Keratinocyte (primary cell): ENCODE data around the gene FAM241A. TPM values are rescaled to one million over a fixed set of nuclear protein-coding genes. Genes with fewer than 3 reads are reported as not detected.

ENCODE experiments used
- DNase-seq: peaks from one replicate; pipeline ENCODE4 v3.0.0-alpha.2; 2011; ENCODE audit warnings: low read depth, missing footprints, low spot score
- FAIRE-seq: peaks from 2 replicates; lab custom pipeline; 2011; peaks lifted over from hg19 to GRCh38; lab: Jason Lieb, UNC
- H2AFZ ChIP-seq: 2 replicates; pipeline ENCODE4 v1.6.0; 2012; ENCODE audit warnings: low read length, control low read depth, inconsistent platforms; ENCODE audit not compliant: control insufficient read depth
- H3K27ac ChIP-seq: 2 replicates; pipeline ENCODE4 v1.5.1; 2011; ENCODE audit warnings: low read length; ENCODE audit not compliant: control insufficient read depth, insufficient read depth
- H3K27me3 ChIP-seq: 3 replicates; pipeline ENCODE4 v1.6.0; 2011; ENCODE audit warnings: low read length; ENCODE audit not compliant: control insufficient read depth, insufficient read depth; ENCODE audit errors: extremely low read depth
- H3K36me3 ChIP-seq, 2 experiments: 2 replicates in 1 of 2; 3 replicates in 1 of 2; pipeline ENCODE4 v1.5.1; 2011; ENCODE audit warnings: low read length in 2 of 2, mild to moderate bottlenecking in 1 of 2; ENCODE audit not compliant: control insufficient read depth in 2 of 2, insufficient read depth in 2 of 2; ENCODE audit errors: extremely low read depth in 1 of 2
- H3K4me1 ChIP-seq: 3 replicates; pipeline ENCODE4 v1.5.1; 2011; ENCODE audit warnings: low read length; ENCODE audit not compliant: control insufficient read depth, insufficient read depth; ENCODE audit errors: extremely low read depth
- H3K4me2 ChIP-seq: 3 replicates; pipeline ENCODE4 v1.6.0; 2011; ENCODE audit warnings: low read depth, low read length; ENCODE audit not compliant: control insufficient read depth, insufficient read depth; ENCODE audit errors: extremely low read depth
- H3K4me3 ChIP-seq, 3 experiments: fragments of 200-600 bp in 1 of 3; sonication (generic) in 1 of 3; 2 replicates in 2 of 3; 3 replicates in 1 of 3; pipeline ENCODE4 v1.5.1; 2011 to 2016; ENCODE audit warnings: low read length in 3 of 3, mild to moderate bottlenecking in 3 of 3, control low read depth in 2 of 3, inconsistent platforms in 1 of 3, low read depth in 1 of 3, mixed read lengths in 1 of 3, mixed run types in 1 of 3, moderate library complexity in 1 of 3; ENCODE audit not compliant: control insufficient read depth in 2 of 3, insufficient read depth in 2 of 3; ENCODE audit errors: extremely low read depth in 1 of 3
- H3K79me2 ChIP-seq: 2 replicates; pipeline ENCODE4 v1.6.0; 2012; ENCODE audit warnings: low read length; ENCODE audit not compliant: control insufficient read depth, insufficient read depth
- H3K9ac ChIP-seq: 3 replicates; pipeline ENCODE4 v1.6.0; 2011; ENCODE audit warnings: low read length; ENCODE audit not compliant: control insufficient read depth, insufficient read depth; ENCODE audit errors: extremely low read depth
- H3K9me1 ChIP-seq: 3 replicates; pipeline ENCODE4 v1.6.0; 2011; ENCODE audit warnings: low read length; ENCODE audit not compliant: control insufficient read depth, insufficient read depth; ENCODE audit errors: extremely low read depth
- H3K9me3 ChIP-seq: 2 replicates; pipeline ENCODE4 v1.5.1; 2012; ENCODE audit warnings: low read depth, low read length; ENCODE audit not compliant: control insufficient read depth
- H4K20me1 ChIP-seq: 3 replicates; pipeline ENCODE4 v1.6.0; 2011; ENCODE audit warnings: low read length; ENCODE audit not compliant: control insufficient read depth, insufficient read depth; ENCODE audit errors: extremely low read depth
- CTCF ChIP-seq, 3 experiments: IDR thresholded peaks in 1 of 3; conservative IDR thresholded peaks in 1 of 3; optimal IDR thresholded peaks in 1 of 3; 2 replicates in 2 of 3; 3 replicates in 1 of 3; pipeline versions ENCODE3 to v1.5.1; 2011; ENCODE audit warnings: low read length in 3 of 3, mild to moderate bottlenecking in 3 of 3, moderate library complexity in 2 of 3, control low read depth in 1 of 3, inconsistent platforms in 1 of 3; ENCODE audit not compliant: insufficient read depth in 2 of 3; ENCODE audit errors: extremely low read depth in 1 of 3
- EZH2 ChIP-seq: IDR thresholded peaks from one replicate; pipeline ENCODE4 v1.6.1; 2012; ENCODE audit warnings: inconsistent platforms, mild to moderate bottlenecking, low read length, moderate library complexity
- dilution Hi-C: fragments of 300-500 bp; cut with MboI; formaldehyde crosslinking; loops from one replicate; pipeline ENCODE4 v1.7.0; 2020; ENCODE audit warnings: low sequenced_read_pairs; ENCODE audit not compliant: extremely low pct_ligation_motif_present
- polyA plus RNA-seq, 5 experiments: library from polyadenylated mRNA; depleted of rRNA in 3 of 5; stranded (reverse) in 3 of 5; stranded (forward) in 1 of 5; unstranded in 1 of 5; fragments of >200 nt; gene quantifications; 1 replicate in 1 of 5; 2 replicates in 3 of 5; 3 replicates in 1 of 5; pipeline versions ENCODE4 v1.2.1 to v1.2.3, GENCODE V29; 2011 to 2012; ENCODE audit warnings: missing spikeins in 2 of 5, low read depth in 1 of 5, low replicate concordance in 1 of 5

FAM241A gene
- polyA plus RNA-seq, 1 donor (not counting 4 experiments of a cell fraction or from before 2014, with no cell fraction given), result 2.9 TPM

- Histone ChIP-seq H3K79me2 (no peaks in the 10 kb centered on the region), H4K20me1 (no peaks in the 10 kb centered on the region), H3K9ac (no peak overlapping the region), H3K36me3 (no peaks in the 10 kb centered on the region), H2AFZ (no peak overlapping the region), H3K4me3 (no peak overlapping the region), H3K9me3 (no peaks in the 10 kb centered on the region), H3K27me3 (no peaks in the 10 kb centered on the region), H3K27ac (no peak overlapping the region), H3K9me1 (no peaks in the 10 kb centered on the region), H3K4me1 (no peaks in the 10 kb centered on the region), H3K4me2 (no peak overlapping the region)
- dilution Hi-C loops, result no loop called here
- TF ChIP-seq CTCF (optimal IDR thresholded peaks at IDR 0.05 in 1 of 3, IDR thresholded peaks at IDR 0.05 in 1 of 3, conservative IDR thresholded peaks at IDR 0.05 in 1 of 3; ENCODE audit: extremely low read depth in 1 of 3, insufficient read depth in 2 of 3, low read length in 3 of 3) (no peak), EZH2 (no peak)
- FAIRE-seq, result no peak
- no peak for DNase-seq
Measured at GRCh38 chr4:112196461-112196860, 51.2 kb downstream of the FAM241A start.

DNA sequence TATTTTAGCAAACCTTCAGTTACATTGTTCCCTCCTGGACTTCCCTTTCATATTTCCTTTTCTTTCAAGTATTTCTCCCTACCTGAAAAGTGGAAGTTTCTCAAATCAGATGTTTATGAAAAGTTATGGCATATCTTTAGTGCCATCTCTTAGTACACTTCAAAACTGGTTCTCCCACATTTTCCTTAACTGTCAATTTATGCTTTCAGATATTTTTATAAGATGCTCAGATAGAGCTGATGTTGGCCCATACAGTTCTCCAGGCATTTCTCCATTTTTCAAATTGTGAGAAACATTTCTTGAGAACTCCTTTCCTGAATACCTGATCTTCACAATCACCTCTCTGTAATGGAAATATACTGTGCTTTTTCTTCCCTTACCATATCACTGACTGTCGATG is 53.8 kb downstream of the FAM241A start:
- no peaks in the 10 kb centered on the region for H3K9me3 ChIP-seq
- H3K9me1 ChIP-seq, result no peaks in the 10 kb centered on the region
- no peaks in the 10 kb centered on the region for H3K4me1 ChIP-seq
- no peak overlapping the region for H3K4me2 ChIP-seq
- H3K36me3 ChIP-seq, result no peaks in the 10 kb centered on the region
- TF ChIP-seq EZH2, result no peak
- dilution Hi-C loops, result no loop called here
- no peak overlapping the region for H3K4me3 ChIP-seq
- H2AFZ ChIP-seq, result no peak overlapping the region
- no peak overlapping the region for H3K9ac ChIP-seq
- no peak overlapping the region for H3K27ac ChIP-seq
- H4K20me1 ChIP-seq, result no peaks in the 10 kb centered on the region
- FAIRE-seq (no peak), DNase-seq (no peak)
- no peaks in the 10 kb centered on the region for H3K79me2 ChIP-seq
- no peaks in the 10 kb centered on the region for H3K27me3 ChIP-seq

DNA sequence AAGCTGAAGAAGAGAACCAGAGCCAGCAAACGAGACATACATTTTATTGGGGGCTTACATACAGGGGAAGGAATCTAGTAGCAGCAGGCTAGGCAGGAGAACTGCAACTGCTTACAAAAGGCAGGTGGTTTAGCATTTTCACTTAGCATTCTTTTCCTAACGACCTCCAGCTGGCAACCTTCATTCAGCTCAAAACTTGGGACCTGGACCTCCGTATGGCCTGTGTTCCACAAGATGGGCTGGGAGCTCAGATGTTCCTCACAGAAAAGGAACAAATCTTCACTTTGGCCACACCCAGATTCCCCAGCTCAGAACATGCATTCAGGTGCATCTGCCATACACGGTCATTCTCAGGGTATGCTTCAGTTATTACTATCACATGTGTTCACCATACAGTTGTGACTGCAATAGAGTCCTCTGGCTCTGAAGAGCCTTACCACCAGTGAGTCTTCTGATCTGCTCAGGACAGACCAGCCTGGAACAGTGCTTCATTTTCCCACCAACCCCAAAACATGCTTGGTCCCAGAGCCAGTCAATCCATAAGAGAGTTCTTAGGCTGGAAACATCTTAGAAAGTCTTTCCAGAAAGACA is 56.8 kb downstream of the FAM241A start:
- H3K79me2 ChIP-seq, result no peaks in the 10 kb centered on the region
- H3K27me3 ChIP-seq, result no peaks in the 10 kb centered on the region
- no peak overlapping the region for H3K4me3 ChIP-seq
- FAIRE-seq (no peak), DNase-seq (no peak)
- no peaks in the 10 kb centered on the region for H4K20me1 ChIP-seq
- no peaks in the 10 kb centered on the region for H3K36me3 ChIP-seq
- no peaks in the 10 kb centered on the region for H3K4me1 ChIP-seq
- dilution Hi-C loops, result no loop called here
- no peak overlapping the region for H2AFZ ChIP-seq
- no peaks in the 10 kb centered on the region for H3K9me1 ChIP-seq
- H3K4me2 ChIP-seq, result no peak overlapping the region
- no peak overlapping the region for H3K9ac ChIP-seq
- H3K27ac ChIP-seq, result no peak overlapping the region
- TF ChIP-seq CTCF (optimal IDR thresholded peaks at IDR 0.05 in 1 of 3, IDR thresholded peaks at IDR 0.05 in 1 of 3, conservative IDR thresholded peaks at IDR 0.05 in 1 of 3; ENCODE audit: extremely low read depth in 1 of 3, insufficient read depth in 2 of 3, low read length in 3 of 3), result no peak
- no peak for TF ChIP-seq EZH2
- H3K9me3 ChIP-seq, result no peaks in the 10 kb centered on the region
